ENCODE results near the gene IL13RA1. TPM values are rescaled to one million over a fixed set of nuclear protein-coding genes. Genes with fewer than 3 reads are reported as not detected.

The IL13RA1 gene
- total and polyA plus RNA-seq, 2 experiments from 2014 or later, result 2.7 to 6.6 TPM

- H3K36me3 Mint-ChIP-seq (ENCODE audit: low read depth), result no peaks in the 10 kb centered on the region
Measured at GRCh38 chrX:118756101-118756500, 28.7 kb downstream of the IL13RA1 start.

More at GRCh38 chrX:118756101-118756500, 28.7 kb downstream of the IL13RA1 start:
- Mint-ChIP-seq H3K9me3 (no peaks in the 10 kb centered on the region; the same call in 1 of the 3 replicates), H3K27me3 (ENCODE audit: insufficient read depth, low read depth, poor library complexity) (peaks cover 3% of the 10 kb centered on the region), H3K27ac (no peak overlapping the region), H3K4me3 (no peak overlapping the region), H3K4me1 (0 out of 3 replicates have a peak, but pooled peaks cover 2% of the 10 kb centered on the region)
- H3K4me3 ChIP-seq, result no peak overlapping the region
- ATAC-seq (no peak), DNase-seq (ENCODE audit: low spot score) (no peak)
- no peaks in the 10 kb centered on the region for H4K20me1 ChIP-seq (replicated peaks; ENCODE audit: insufficient read depth)
- H3K79me2 ChIP-seq (replicated peaks; ENCODE audit: insufficient read depth), result no peaks in the 10 kb centered on the region
- H3F3A ChIP-seq (replicated peaks; ENCODE audit: low read depth), result no peaks in the 10 kb centered on the region
- H3K9me2 ChIP-seq (ENCODE audit: insufficient read depth), result no peaks in the 10 kb centered on the region
- no peak overlapping the region for H2AFZ ChIP-seq
- no peaks in the 10 kb centered on the region for H3K4me1 ChIP-seq (ENCODE audit: insufficient read depth)
- no peaks in the 10 kb centered on the region for H3K27me3 ChIP-seq (ENCODE audit: insufficient read depth)
- no peak overlapping the region for H3K27ac ChIP-seq (ENCODE audit: low read depth)
- H3K36me3 ChIP-seq (ENCODE audit: insufficient read depth), result no peaks in the 10 kb centered on the region
- no peak for TF ChIP-seq ZNF114 (CRISPR knock-in tag; IDR thresholded peaks at IDR 0.05)
- TF ChIP-seq NANOG (IDR thresholded peaks at IDR 0.05; ENCODE audit: borderline replicate concordance), result no peak
- TF ChIP-seq CREB1 (CRISPR knock-in tag; IDR thresholded peaks at IDR 0.05; ENCODE audit: low read depth), result no peak
- no peak for TF ChIP-seq ZNF331 (CRISPR knock-in tag; IDR thresholded peaks at IDR 0.05; ENCODE audit: low read depth)
- TF ChIP-seq CTCF (conservative IDR thresholded peaks at IDR 0.05; ENCODE audit: low read depth in 2 of 2), result no peak
- TF ChIP-seq JUNB (IDR thresholded peaks at IDR 0.05; ENCODE audit: unreplicated experiment), result no peak
- TF ChIP-seq STAT1 (IDR thresholded peaks at IDR 0.05; ENCODE audit: unreplicated experiment), result no peak
- no peak for TF ChIP-seq REST (IDR thresholded peaks at IDR 0.05; ENCODE audit: unreplicated experiment)
- no peak for TF ChIP-seq ZNF462 (CRISPR knock-in tag; IDR thresholded peaks at IDR 0.05)
- no peak for TF ChIP-seq POLR2AphosphoS5 (IDR thresholded peaks at IDR 0.05; ENCODE audit: low read depth)
- no peak for TF ChIP-seq EZH2phosphoT487 (IDR thresholded peaks at IDR 0.05; ENCODE audit: unreplicated experiment)
- TF ChIP-seq ETS1 (IDR thresholded peaks at IDR 0.05), result no peak
- no peak for TF ChIP-seq EZH2 (IDR thresholded peaks at IDR 0.05; ENCODE audit: low read depth, unreplicated experiment)
- no peak overlapping the region for H3K4me2 ChIP-seq

All from GM23338 (cell line).